Liver (tissue), 3 donors: ENCODE data around the gene ACOXL.

Source experiments
- ATF3 ChIP-seq: IDR thresholded peaks from 2 replicates; pipeline ENCODE4 v1.6.1; 2016; ENCODE audit warnings: antibody characterized with exemption
- CTCF ChIP-seq: fragments of 150-350 bp; IDR thresholded peaks from 2 replicates; pipeline ENCODE4 v1.5.1; 2017; ENCODE audit warnings: improper control_type of control experiment, low read depth, low read length; ENCODE audit not compliant: missing input control
- FOXA1 ChIP-seq: IDR thresholded peaks from 2 replicates; pipeline ENCODE4 v1.6.1; 2016; ENCODE audit warnings: antibody characterized with exemption
- FOXA2 ChIP-seq: IDR thresholded peaks from 2 replicates; pipeline ENCODE4 v1.6.1; 2016; ENCODE audit warnings: antibody characterized with exemption
- GABPA ChIP-seq, 2 donors: IDR thresholded peaks in 1 of 2; conservative IDR thresholded peaks in 1 of 2; 2 replicates each; pipeline ENCODE4 v1.6.1; 2016; ENCODE audit warnings: antibody characterized with exemption in 2 of 2, mild to moderate bottlenecking in 1 of 2, moderate library complexity in 1 of 2
- JUND ChIP-seq, 2 donors: IDR thresholded peaks; 2 replicates each; pipeline ENCODE4 v1.6.1; 2016; ENCODE audit warnings: antibody characterized with exemption in 2 of 2
- MAX ChIP-seq: IDR thresholded peaks from 2 replicates; pipeline ENCODE4 v1.6.1; 2016; ENCODE audit warnings: antibody characterized with exemption
- NR2F2 ChIP-seq: IDR thresholded peaks from 2 replicates; pipeline ENCODE4 v1.6.1; 2016; ENCODE audit warnings: antibody characterized with exemption
- RAD21 ChIP-seq, 2 donors: IDR thresholded peaks; 2 replicates each; pipeline ENCODE4 v1.6.1; 2016; ENCODE audit warnings: antibody characterized with exemption in 2 of 2, mild to moderate bottlenecking in 2 of 2
- REST ChIP-seq: IDR thresholded peaks from 2 replicates; pipeline ENCODE4 v1.6.1; 2016; ENCODE audit warnings: antibody characterized with exemption, mild to moderate bottlenecking
- SP1 ChIP-seq: IDR thresholded peaks from 2 replicates; pipeline ENCODE4 v1.6.1; 2018; ENCODE audit warnings: antibody characterized with exemption, mild to moderate bottlenecking
- TAF1 ChIP-seq: conservative IDR thresholded peaks from 2 replicates; pipeline ENCODE4 v1.6.1; 2016; ENCODE audit warnings: antibody characterized with exemption, mild to moderate bottlenecking
- ZBTB33 ChIP-seq: IDR thresholded peaks from 2 replicates; pipeline ENCODE4 v1.6.1; 2016; ENCODE audit warnings: antibody characterized with exemption
- donor health status: healthy.
- donor health status: healthy.

- TF ChIP-seq ZBTB33 (no peak), CTCF (no peak), JUND (IDR thresholded peaks at IDR 0.05) (no peak), GABPA (IDR thresholded peaks at IDR 0.05 in 1 of 2, conservative IDR thresholded peaks at IDR 0.05 in 1 of 2) (no peak), ATF3 (no peak), REST (no peak), FOXA2 (no peak), SP1 (no peak), NR2F2 (no peak), MAX (no peak), RAD21 (IDR thresholded peaks at IDR 0.05) (no peak), TAF1 (no peak), FOXA1 (no peak)
Observed at GRCh38 chr2:111050701-111051376, 318.5 kb downstream of the ACOXL start.
